HG03139 (cell line): ENCODE measurements around the gene LSMEM2.
A peak's percentile ranks its signal among the peaks of the same experiment; 100 is the strongest.
"Not testable (repeated sequence)": the region's sequence is repeated elsewhere in the genome, so short reads cannot be mapped to it uniquely, and the experiment has no call there.

Experiments used
- ATAC-seq: cut with Tn5 transposase; IDR thresholded peaks from one replicate; pipeline ENCODE4 v1.9.1; 2021; ENCODE audit not compliant: unreplicated experiment

LSMEM2 gene

DNA sequence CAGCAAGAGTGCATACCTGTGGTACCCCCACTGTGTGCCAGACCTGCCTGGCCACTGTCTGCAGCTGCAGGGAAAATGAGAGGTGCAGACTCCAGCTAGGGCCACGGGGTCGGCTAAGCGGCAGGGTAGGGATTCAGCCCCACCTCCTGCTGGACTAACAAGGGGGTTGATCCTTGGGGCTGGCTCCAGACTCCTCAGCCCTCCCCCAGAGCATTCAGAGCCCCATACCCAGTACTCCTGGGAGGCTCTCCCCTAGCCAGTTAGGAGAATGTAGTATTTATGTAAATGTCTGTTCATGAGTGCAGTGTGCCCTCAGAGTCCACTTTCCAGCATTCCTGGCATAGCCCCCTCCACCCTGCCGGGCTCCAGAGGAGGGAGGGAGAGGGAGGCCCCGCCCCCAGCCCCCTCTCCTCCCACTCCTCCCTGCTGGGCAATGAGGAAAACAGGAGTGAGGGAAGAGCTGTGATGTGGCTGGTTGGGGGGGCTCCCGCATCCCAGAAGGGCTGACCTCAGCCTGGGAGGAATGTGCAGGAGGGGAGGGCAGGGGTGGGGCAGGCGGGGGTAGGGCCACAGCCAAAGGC, 14.4 kb upstream of the LSMEM2 start:
- ATAC-seq = no peak

DNA sequence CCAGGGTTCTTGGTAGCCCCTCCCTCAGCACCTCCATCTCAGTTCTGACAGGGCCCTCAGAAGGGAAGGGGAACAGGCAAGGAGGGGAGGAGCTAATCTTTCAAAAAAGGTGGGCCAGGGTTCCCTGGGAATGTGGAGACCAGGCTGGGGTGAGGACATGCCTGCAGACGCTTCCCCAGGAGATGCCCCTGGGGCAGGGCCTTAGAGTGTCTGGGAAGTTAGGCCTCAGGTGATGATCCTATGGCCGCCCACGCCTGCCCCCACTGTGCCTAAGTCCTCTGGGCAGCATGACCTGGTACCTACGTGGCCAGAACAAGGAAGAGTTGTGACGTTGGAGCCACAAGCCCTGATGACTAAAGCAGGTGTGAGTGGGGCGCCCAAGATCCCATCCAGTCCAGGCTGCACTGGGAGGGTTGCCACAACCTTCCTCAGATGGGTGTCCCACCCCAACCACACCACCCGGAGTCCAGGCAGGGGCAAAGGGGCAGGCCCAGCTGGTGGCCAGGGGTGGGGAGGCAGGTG, 13.9 kb upstream of the LSMEM2 start:
- ATAC-seq = no peak

DNA sequence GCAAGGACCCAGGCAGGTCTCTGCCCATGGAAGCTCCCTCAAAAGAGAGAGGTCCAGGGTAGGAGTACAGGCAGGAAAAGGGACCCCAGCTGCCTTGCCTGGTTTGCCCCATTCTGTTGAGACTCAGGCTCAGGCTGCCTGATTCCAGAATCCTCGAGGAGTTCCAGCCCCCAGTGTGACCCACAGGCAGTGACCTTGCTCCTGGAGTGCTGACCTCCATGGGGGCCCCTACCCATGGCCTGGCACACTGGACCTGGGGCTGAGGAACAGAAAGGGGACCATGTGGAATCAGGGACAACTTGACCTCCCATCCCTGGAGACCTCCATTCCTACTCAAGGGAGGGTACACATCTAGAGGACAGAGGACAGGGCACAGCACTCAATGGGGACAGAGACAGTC, 13.3 kb upstream of the LSMEM2 start:
- ATAC-seq = no peak

DNA sequence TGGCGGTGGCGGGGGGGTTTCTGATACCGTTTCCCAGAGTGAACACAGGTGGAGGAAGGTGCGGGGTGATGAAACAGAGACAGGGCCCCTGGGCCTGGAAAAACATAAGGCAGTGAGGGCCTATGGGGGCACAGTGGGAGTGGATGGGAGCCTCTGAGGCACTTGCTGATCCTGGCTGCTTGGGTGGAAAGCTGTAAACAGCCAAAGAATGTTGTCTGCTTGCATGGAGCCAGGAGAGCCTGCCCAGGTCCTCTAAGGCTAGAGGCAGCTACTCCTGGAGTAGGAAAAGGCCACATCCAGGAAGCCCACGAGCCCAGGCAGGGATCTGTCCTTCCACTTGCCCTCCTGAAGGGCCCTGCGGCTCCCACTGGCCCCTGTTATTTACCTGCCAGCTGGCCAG, 12.9 kb upstream of the LSMEM2 start:
- no peak for ATAC-seq

DNA sequence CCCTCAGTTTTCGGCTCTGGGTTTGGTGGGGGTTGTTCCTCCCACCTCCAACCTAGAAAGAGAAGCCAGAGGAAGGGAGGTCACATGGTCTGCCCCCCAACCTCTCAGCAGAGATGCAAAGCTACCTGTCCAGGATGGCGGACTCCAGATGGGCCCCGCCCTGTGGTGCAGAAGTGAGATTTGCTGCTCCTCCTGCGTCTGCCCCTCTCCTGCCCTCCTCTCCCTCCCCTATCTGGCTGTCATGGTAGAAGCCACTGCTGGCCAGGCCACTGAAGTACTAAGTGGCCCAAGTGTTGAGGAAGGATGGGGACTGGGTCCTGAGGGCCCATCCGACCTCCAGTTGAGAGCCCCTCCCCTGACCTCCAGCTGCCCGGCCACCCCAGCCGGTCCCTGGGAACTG, 12.1 kb upstream of the LSMEM2 start:
- no peak for ATAC-seq

DNA sequence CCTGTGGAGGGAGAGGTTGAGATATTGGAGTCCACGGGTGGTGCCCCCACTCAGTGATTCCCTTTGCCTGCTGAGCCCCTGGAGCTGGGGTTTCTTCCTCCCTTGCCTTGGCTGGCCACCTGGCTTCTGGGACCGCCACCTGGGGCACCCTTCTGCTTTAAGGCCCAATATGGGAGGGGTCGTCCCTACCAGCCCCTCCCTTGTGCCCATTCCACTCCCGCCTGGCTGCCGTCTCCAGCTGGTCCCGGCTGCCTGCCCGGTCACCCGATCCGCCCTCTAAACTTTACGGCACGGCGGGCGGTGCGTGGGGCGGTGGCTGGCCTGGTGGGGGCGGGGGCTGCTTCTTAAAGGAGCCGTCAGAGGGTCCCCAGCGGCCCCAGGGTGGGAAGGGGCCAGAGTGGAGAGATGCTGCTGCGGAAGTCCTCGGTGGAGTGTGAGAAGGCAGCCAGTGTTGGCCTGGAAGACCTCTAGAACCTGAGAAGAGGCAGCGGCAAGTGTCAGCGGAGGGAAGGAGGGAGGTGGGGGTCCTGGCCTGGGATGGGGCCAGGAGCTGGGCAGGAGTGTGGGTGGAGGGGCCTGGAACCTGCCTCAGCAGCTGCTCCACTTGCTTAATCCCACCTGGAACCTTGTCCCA, 11.5 kb upstream of the LSMEM2 start:
- no peak for ATAC-seq

DNA sequence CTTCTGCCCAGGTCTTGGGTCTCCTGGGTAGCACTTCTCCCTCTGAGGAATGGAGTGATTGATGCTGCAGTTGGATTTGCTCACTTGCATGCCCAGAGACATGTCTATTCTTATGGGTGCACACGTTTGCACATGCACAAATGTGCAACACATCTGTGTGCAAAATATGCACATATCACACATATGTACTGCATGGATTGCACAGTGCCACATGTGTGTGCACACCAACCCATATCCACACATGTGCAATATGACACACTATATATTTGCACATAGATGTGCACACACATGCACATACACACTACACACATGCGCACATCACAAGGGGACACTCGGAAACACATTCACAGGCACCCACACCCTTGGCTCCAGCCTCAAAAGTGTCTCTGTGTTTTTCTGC, 10.6 kb upstream of the LSMEM2 start:
- no peak for ATAC-seq

DNA sequence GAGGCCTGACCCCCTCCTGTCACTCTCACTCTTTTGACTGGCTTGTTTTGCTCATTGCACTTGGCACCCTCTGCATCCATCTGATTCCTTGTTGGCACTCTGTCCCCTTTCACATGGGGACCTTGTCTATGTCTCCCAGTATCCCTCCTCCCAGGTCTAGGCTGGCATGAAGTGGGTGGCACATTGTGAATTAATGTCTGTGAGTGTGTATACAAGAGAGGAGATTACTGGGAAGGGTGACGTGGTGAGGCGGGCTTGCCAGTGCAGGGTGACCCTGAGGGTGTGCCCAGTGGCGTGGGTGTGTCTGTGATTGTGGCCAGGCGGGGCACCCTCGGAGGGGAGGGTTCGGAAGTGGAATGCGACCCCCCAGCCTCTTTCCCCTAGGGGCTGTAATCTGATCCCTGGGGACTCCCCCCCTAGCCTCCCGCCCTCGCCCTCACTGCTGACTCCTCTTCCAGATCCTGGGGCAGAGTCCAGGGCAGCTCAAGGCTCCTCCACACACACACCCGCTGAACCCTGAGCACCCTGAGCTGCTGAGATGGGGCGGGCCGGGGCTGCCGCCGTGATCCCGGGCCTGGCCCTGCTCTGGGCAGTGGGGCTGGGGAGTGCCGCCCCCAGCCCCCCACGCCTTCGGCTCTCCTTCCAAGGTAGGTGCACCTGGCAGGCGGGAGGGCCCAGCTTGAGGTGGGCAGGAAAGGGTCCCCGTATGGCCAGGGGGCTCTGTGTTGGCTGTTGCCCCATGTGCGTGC, 10.0 kb upstream of the LSMEM2 start, which contains the start of gene SEMA3B:
Gene SEMA3B (plus strand): TSS at position 445 of the 749 bp plus-strand sequence. CDS start 94 bp downstream, at position 539.
- ATAC-seq = no peak

DNA sequence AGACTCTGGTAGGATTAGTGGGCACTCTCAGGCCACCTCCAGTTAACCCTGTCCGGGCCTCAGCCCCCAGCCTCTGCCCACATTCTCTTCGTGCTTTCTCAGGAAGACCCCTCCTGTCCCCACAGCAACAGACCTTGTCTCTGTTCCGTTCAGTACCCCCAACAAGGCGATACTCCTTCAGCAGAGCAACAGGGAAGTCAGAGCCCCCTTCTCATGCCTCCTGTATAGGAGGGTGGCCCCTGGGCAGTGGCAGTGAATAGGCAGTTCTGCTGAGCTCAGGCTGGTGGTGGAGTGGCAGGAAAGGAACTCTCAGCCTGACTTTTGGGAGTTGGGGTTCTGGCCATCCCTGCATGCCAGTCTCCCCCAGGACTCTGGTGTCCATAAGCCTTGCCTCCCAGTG, 9.4 kb upstream of the LSMEM2 start:
- no peak for ATAC-seq

DNA sequence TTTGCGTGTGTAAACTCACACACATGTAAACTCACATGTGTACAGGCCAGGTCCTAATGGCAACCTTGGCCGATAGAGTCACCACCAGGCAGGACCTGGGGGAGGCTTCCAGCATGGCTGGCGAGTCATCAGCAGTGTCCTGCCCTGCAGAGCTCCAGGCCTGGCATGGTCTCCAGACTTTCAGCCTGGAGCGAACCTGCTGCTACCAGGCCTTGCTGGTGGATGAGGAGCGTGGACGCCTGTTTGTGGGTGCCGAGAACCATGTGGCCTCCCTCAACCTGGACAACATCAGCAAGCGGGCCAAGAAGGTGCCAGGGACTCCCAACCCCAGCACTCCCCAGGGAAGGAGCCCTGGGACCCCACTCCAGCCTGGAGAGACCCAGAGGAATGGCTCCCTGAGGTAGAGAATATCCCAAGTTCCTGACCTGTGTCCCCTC, 8.9 kb upstream of the LSMEM2 start:
- no peak for ATAC-seq

DNA sequence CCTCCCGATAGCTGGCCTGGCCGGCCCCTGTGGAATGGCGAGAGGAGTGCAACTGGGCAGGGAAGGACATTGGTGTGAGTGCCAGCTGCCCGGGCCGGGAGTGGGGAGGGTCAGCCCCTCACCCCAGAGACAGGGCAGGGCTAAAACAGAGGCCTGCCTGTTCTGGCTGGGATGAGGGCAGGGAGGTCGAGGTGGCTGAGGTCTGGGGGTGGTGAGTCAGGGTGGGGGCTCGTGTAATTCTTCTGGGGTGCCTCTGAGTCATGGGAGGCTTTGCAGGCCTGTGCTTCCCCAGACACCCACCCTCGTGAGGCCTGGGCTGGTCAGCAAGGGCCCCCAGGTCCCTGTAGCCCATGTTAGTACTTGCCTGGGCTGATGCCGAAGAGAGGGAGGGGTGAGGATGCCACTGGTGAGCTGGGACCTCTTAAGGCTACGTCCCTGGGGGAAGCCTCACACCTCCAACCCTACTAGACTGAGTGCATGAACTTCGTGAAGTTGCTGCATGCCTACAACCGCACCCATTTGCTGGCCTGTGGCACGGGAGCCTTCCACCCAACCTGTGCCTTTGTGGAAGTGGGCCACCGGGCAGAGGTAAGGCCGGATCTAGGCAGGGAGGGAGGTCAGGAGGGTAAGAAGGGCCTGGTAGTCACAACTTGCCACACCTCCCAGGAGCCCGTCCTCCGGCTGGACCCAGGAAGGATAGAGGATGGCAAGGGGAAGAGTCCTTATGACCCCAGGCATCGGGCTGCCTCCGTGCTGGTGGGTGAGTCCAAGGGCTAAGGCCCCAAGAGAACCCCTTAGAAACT, 8.3 kb upstream of the LSMEM2 start:
- no peak for ATAC-seq

DNA sequence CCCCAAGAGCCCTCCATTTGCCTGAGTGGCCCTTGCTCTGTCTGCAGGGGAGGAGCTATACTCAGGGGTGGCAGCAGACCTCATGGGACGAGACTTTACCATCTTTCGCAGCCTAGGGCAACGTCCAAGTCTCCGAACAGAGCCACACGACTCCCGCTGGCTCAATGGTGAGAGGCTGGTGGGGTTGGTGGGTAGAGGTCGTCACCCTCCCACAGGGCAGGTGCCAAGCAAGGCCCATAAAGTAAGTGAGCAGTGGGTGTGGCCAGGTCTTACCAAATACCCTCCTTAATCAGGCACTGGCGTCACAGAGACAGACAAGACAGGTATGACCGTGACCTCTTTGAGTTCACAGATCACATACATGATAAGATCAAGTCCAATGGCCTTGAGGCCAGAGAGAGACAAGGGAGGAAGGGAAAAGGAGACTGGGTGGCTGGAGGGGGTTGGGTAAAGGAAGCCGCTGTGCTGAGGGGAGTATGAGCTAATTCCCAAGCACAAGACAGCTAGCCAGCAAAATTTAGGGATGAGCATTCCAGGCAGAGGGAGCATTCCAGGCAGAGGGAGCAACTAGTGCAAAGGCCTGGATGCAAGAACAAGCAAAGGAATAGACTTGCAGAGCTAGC, 7.5 kb upstream of the LSMEM2 start:
- ATAC-seq = no peak

DNA sequence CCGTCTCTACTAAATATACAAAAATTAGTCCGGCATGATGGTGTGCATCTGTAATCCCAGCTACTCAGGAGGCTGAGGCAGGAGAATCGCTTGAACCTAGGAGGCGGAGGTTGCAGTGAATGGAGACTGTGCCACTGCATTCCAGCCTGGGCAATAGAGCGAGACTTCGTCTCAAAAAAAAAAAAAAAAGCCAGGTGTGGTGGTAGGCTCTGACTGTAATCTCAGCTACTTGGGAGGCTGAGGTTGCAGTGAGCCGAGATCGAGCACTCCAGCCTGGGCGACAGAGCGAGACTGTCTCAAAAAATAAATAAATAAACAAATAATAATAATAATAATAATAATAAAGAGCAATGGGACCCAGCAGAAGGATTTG, 6.4 kb upstream of the LSMEM2 start:
- not testable (repeated sequence) for ATAC-seq

DNA sequence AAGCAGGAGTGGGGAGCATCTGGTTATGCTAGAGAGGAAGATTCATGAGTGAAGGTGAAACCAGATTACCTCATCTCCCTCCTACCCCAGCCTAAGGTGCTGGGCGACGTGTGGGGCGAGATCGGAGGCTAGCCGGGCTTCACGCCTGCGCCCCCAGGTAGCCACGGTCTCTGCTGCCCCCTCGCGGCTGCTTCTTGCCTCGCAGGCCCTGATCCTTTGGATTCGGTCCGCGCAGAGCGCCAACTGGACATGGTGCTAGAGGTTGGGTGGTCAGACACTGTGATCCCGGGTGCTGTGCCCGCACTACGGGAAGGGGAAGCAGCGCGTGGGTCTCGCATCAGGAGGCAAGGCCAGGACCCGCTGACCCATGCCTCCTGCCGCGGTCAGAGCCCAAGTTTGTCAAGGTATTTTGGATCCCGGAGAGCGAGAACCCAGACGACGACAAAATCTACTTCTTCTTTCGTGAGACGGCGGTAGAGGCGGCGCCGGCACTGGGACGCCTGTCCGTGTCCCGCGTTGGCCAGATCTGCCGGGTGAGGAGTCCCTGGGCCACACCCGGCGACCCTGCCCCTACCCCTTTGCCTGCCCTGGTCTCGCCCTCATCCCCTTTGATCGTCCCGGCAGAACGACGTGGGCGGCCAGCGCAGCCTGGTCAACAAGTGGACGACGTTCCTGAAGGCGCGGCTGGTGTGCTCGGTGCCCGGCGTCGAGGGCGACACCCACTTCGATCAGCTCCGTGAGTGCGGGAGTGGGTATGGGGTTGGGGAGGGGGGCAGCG, 5.8 kb upstream of the LSMEM2 start:
- ATAC-seq = peak; percentile 62

DNA sequence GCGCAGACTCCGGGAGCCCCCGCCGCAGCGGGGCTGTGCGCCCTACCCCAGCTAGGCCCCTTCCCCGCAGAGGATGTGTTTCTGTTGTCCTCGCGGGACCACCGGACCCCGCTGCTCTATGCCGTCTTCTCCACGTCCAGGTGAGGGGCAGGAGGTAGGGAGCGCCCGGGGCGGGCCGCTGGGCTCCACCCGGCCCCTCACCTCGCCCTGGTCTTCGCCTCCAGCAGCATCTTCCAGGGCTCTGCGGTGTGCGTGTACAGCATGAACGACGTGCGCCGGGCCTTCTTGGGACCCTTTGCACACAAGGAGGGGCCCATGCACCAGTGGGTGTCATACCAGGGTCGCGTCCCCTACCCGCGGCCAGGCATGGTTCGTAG, 5.2 kb upstream of the LSMEM2 start:
- no peak for ATAC-seq

DNA sequence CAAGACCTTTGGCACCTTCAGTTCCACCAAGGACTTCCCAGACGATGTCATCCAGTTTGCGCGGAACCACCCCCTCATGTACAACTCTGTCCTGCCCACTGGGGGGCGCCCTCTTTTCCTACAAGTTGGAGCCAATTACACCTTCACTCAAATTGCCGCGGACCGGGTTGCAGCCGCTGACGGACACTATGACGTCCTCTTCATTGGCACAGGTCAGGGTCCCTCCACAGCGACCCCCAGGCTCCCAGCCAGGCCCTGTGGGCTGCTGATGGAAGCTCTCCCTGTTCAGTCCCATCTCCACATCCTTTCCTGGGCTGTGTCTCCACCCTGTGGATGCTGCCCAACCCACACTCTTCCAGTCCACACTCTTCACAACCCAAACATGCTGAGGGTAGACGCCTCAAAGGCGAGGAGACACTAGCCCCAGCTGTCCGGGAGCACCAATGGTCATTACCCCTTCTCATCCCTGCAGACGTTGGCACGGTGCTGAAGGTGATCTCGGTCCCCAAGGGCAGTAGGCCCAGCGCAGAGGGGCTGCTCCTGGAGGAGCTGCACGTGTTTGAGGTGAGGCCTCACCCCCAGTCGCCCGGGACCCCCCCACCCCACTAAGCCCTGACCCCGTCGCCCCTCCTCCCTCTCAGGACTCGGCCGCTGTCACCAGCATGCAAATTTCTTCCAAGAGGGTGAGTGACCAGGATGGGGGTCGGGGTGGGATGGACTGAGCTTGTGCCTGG, 4.3 kb upstream of the LSMEM2 start:
- no peak for ATAC-seq

DNA sequence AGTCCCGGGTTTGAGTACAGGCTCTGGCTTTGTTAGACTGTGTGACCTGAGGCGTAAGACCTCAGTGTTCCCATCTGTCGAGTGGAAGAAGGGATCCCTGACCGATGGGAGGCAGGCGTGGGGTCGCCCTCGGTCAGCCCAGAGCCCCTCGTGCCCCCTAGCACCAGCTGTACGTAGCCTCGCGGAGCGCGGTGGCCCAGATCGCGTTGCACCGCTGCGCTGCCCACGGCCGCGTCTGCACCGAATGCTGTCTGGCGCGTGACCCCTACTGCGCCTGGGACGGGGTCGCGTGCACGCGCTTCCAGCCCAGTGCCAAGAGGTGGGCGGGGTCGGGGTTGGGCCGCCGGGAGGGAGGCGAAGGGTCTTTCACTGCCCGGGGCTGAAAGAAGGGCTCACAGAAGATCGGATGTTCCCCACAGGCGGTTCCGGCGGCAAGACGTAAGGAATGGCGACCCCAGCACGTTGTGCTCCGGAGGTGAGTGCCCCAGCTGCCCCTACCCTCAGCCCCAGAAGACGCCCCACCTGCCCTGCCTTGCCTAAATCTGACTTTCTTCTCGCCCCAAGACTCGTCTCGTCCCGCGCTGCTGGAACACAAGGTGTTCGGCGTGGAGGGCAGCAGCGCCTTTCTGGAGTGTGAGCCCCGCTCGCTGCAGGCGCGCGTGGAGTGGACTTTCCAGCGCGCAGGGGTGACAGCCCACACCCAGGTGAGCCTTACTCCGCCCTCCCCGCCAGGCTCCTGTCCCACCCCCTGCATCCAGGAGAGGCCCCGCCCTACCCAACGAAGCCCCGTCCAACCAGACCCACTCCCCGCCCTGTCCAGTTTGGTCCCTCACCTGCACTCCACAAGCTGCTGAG, 3.5 kb upstream of the LSMEM2 start:
- no peak for ATAC-seq

DNA sequence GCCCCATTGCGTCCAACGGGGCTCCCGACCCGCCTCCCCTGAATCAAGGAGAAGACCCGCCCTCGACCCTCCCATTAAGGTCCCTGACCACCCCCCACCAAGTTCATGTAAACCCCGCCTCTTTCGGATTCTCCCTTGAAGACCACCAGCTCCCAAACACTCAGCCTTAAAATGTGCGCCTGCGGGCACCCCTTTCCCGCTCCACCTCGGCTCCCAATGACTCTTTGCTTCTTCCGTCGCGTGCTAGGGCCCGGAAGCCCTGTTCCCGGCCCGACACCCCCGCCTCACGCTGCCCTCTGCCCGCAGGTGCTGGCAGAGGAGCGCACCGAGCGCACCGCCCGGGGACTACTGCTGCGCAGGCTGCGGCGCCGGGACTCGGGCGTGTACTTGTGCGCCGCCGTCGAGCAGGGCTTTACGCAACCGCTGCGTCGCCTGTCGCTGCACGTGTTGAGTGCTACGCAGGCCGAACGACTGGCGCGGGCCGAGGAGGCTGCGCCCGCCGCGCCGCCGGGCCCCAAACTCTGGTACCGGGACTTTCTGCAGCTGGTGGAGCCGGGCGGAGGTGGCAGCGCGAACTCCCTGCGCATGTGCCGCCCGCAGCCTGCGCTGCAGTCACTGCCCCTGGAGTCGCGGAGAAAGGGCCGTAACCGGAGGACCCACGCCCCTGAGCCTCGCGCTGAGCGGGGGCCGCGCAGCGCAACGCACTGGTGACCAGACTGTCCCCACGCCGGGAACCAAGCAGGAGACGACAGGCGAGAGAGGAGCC, 2.7 kb upstream of the LSMEM2 start:
- no peak for ATAC-seq
